Dermis microvascular lymphatic vessel endothelial cell (primary cell): ENCODE results near the gene DYNLT1. TPM values are rescaled to one million over a fixed set of nuclear protein-coding genes. Genes with fewer than 3 reads are reported as not detected.
"Not testable (repeated sequence)": the region's sequence is repeated elsewhere in the genome, so short reads cannot be mapped to it uniquely, and the experiment has no call there.

ENCODE experiments used
- DNase-seq, 2 donors: peaks; one replicate each; pipeline versions ENCODE4 v3.0.0 to v3.0.0-alpha.2; 2010; ENCODE audit warnings: low read depth in 2 of 2
- total RNA-seq: library from RNA; depleted of rRNA; stranded (reverse); fragments of >200 nt; gene quantifications from 2 replicates; pipeline ENCODE4 v1.2.1, GENCODE V29; 2014

The DYNLT1 gene
- total RNA-seq, 1 donor from 2014 or later, result 81.1 TPM

- no peak for DNase-seq
Measured at GRCh38 chr6:158624684-158625682, 19.6 kb downstream of the DYNLT1 start.

- DNase-seq, result no peak
Measured at GRCh38 chr6:158622545-158623190, 21.9 kb downstream of the DYNLT1 start.

GRCh38 chr6:158621694-158622544, 22.6 kb downstream of the DYNLT1 start:
- DNase-seq, result no peak

GRCh38 chr6:158620963-158621693, 23.4 kb downstream of the DYNLT1 start:
- no peak for DNase-seq

- no peak for DNase-seq
Measured at GRCh38 chr6:158619922-158620801, 24.4 kb downstream of the DYNLT1 start.

- not testable (repeated sequence) for DNase-seq
Measured at GRCh38 chr6:158618289-158618688, 26.3 kb downstream of the DYNLT1 start.

GRCh38 chr6:158614606-158615005, 29.9 kb downstream of the DYNLT1 start:
- not testable (repeated sequence) for DNase-seq

- no peak for DNase-seq
Measured at GRCh38 chr6:158611541-158612370, 32.8 kb downstream of the DYNLT1 start.

GRCh38 chr6:158611039-158611438, 33.5 kb downstream of the DYNLT1 start:
- DNase-seq, result no peak

GRCh38 chr6:158610319-158610968, 34.1 kb downstream of the DYNLT1 start:
- no peak for DNase-seq

GRCh38 chr6:158609455-158610155, 34.9 kb downstream of the DYNLT1 start:
- DNase-seq, result no peak

- no peak for DNase-seq
Measured at GRCh38 chr6:158608221-158608620, 36.3 kb downstream of the DYNLT1 start.

- DNase-seq, result no peak
Measured at GRCh38 chr6:158607411-158608170, 37.0 kb downstream of the DYNLT1 start.

- no peak for DNase-seq
Measured at GRCh38 chr6:158606935-158607334, 37.6 kb downstream of the DYNLT1 start.

- DNase-seq, result not testable (repeated sequence)
Measured at GRCh38 chr6:158606011-158606410, 38.5 kb downstream of the DYNLT1 start.

- peak; percentile 64 to 79 for DNase-seq
Measured at GRCh38 chr6:158605266-158605878, 39.2 kb downstream of the DYNLT1 start.

GRCh38 chr6:158604048-158604406, 40.5 kb downstream of the DYNLT1 start:
- no peak for DNase-seq
